Measurements from ENCODE around the gene CDH4. TPM values are rescaled to one million over a fixed set of nuclear protein-coding genes. Genes with fewer than 3 reads are reported as not detected.
"Not testable (repeated sequence)": the region's sequence is repeated elsewhere in the genome, so short reads cannot be mapped to it uniquely, and the experiment has no call there.

Gene CDH4
- total RNA-seq, 1 experiment from 2014 or later = not detected

- CTCF ChIA-PET = no interaction called here
- no peaks in the 10 kb centered on the region for H3K36me3 ChIP-seq (ENCODE audit: control insufficient read depth, insufficient read depth, low read length)
- no peak overlapping the region for H3K27ac ChIP-seq (ENCODE audit: low read length)
- H3K27me3 ChIP-seq (ENCODE audit: control insufficient read depth, insufficient read depth, low read length) = peaks cover 3% of the 10 kb centered on the region; the same call in 1 of the 2 replicates
- in situ Hi-C loops (cut with HindIII; ENCODE audit: low pct_unique_long_range_greater_than_20kb, low sequenced_read_pairs) = no loop called here
- ATAC-seq (no peak), DNase-seq (ENCODE audit: low read depth, low spot score) (no peak)
- TF ChIP-seq POLR2AphosphoS5 (IDR thresholded peaks at IDR 0.05; ENCODE audit: low read depth, low read length) (no peak), REST (IDR thresholded peaks at IDR 0.05; ENCODE audit: insufficient read depth in 1 of 2, low read depth in 2 of 2, low read length in 1 of 2) (no peak), SIN3A (IDR thresholded peaks at IDR 0.05; ENCODE audit: borderline replicate concordance, insufficient read depth, low read depth, low read length) (no peak), CTCF (IDR thresholded peaks at IDR 0.05) (no peak), TCF7L2 (IDR thresholded peaks at IDR 0.05; ENCODE audit: low read depth, low read length) (no peak)
- no peak overlapping the region for H3K4me3 ChIP-seq (ENCODE audit: low read depth in 2 of 2, low read length in 2 of 2)
- intact Hi-C loops (cut with micrococcal nuclease; ENCODE audit: unreplicated experiment) = no loop called here
- H3K9me3 ChIP-seq (ENCODE audit: control insufficient read depth, insufficient read depth, low read depth, low read length) = no peaks in the 10 kb centered on the region
- BruUV-seq (replicated peaks) = no TSS peak
- POLR2A ChIA-PET = no interaction called here
- H3K4me1 ChIP-seq (ENCODE audit: control insufficient read depth, insufficient read depth, low read length) = no peaks in the 10 kb centered on the region
Observed at GRCh38 chr20:61271312-61272231, 19.5 kb downstream of the CDH4 start.

- H3K36me3 ChIP-seq (ENCODE audit: control insufficient read depth, insufficient read depth, low read length); BruUV-seq (replicated peaks); H3K4me3 ChIP-seq (ENCODE audit: low read depth in 2 of 2, low read length in 2 of 2); in situ Hi-C loops (cut with HindIII; ENCODE audit: low pct_unique_long_range_greater_than_20kb, low sequenced_read_pairs); CTCF ChIA-PET; DNase-seq (ENCODE audit: low read depth, low spot score); H3K9me3 ChIP-seq (ENCODE audit: control insufficient read depth, insufficient read depth, low read depth, low read length); H3K4me1 ChIP-seq (ENCODE audit: control insufficient read depth, insufficient read depth, low read length); H3K27me3 ChIP-seq (ENCODE audit: control insufficient read depth, insufficient read depth, low read length); POLR2A ChIA-PET; intact Hi-C loops (cut with micrococcal nuclease; ENCODE audit: unreplicated experiment); H3K27ac ChIP-seq (ENCODE audit: low read length); ATAC-seq: not testable (repeated sequence)
Observed at GRCh38 chr20:61273024-61273423, 21.0 kb downstream of the CDH4 start.

GRCh38 chr20:61273666-61274065, 21.6 kb downstream of the CDH4 start:
- H3K4me1 ChIP-seq (ENCODE audit: control insufficient read depth, insufficient read depth, low read length); intact Hi-C loops (cut with micrococcal nuclease; ENCODE audit: unreplicated experiment); H3K27me3 ChIP-seq (ENCODE audit: control insufficient read depth, insufficient read depth, low read length); H3K27ac ChIP-seq (ENCODE audit: low read length); H3K4me3 ChIP-seq (ENCODE audit: low read depth in 2 of 2, low read length in 2 of 2); in situ Hi-C loops (cut with HindIII; ENCODE audit: low pct_unique_long_range_greater_than_20kb, low sequenced_read_pairs); CTCF ChIA-PET; H3K36me3 ChIP-seq (ENCODE audit: control insufficient read depth, insufficient read depth, low read length); POLR2A ChIA-PET; ATAC-seq; DNase-seq (ENCODE audit: low read depth, low spot score); H3K9me3 ChIP-seq (ENCODE audit: control insufficient read depth, insufficient read depth, low read depth, low read length); BruUV-seq (replicated peaks): not testable (repeated sequence)
